CD14-positive monocyte (primary cell): ENCODE results near the gene PLCD1. TPM values are rescaled to one million over a fixed set of nuclear protein-coding genes. Genes with fewer than 3 reads are reported as not detected.
"Not testable (repeated sequence)": the region's sequence is repeated elsewhere in the genome, so short reads cannot be mapped to it uniquely, and the experiment has no call there.

Experiments
- DNase-seq, 3 donors: peaks; one replicate each; pipeline ENCODE4 v3.0.0-alpha.2; 2011 to 2022
- H2AFZ ChIP-seq: 2 replicates; pipeline ENCODE4 v1.6.0; 2012; ENCODE audit warnings: mild to moderate bottlenecking, low read depth, low read length, inconsistent platforms; ENCODE audit not compliant: insufficient read depth, poor library complexity, severe bottlenecking
- H3K27ac ChIP-seq, 2 donors: 1 replicate in 1 of 2; 2 replicates in 1 of 2; pipeline ENCODE4 v1.5.1; 2012 to 2013; ENCODE audit warnings: low read length in 2 of 2, control low read depth in 1 of 2, inconsistent platforms in 1 of 2, low read depth in 1 of 2, mild to moderate bottlenecking in 1 of 2
- H3K27me3 ChIP-seq, 2 donors: one replicate each; pipeline versions ENCODE4 v1.6.0 to v1.6.1; 2011 to 2013; ENCODE audit warnings: low read length in 2 of 2; ENCODE audit not compliant: control insufficient read depth in 2 of 2, insufficient read depth in 2 of 2
- H3K36me3 ChIP-seq, 2 donors: replicated peaks in 1 of 2; 1 replicate in 1 of 2; 2 replicates in 1 of 2; pipeline versions ENCODE4 v1.5.1 to v1.6.1; 2012 to 2013; ENCODE audit warnings: low read length in 2 of 2, control low read depth in 1 of 2, inconsistent platforms in 1 of 2, mild to moderate bottlenecking in 1 of 2; ENCODE audit not compliant: insufficient read depth in 2 of 2, control insufficient read depth in 1 of 2
- H3K4me1 ChIP-seq, 2 donors: 1 replicate in 1 of 2; 2 replicates in 1 of 2; pipeline versions ENCODE4 v1.5.1 to v1.6.1; 2012 to 2013; ENCODE audit warnings: low read length in 2 of 2, control low read depth in 1 of 2, inconsistent platforms in 1 of 2, mild to moderate bottlenecking in 1 of 2, moderate library complexity in 1 of 2; ENCODE audit not compliant: insufficient read depth in 2 of 2, control insufficient read depth in 1 of 2
- H3K4me2 ChIP-seq: replicated peaks from 2 replicates; pipeline ENCODE3; 2012; ENCODE audit warnings: low read length, moderate library complexity, mild to moderate bottlenecking; ENCODE audit not compliant: poor library complexity, severe bottlenecking; ENCODE audit errors: extremely low read depth
- H3K4me3 ChIP-seq, 3 experiments: fragments of 200-600 bp in 1 of 3; sonication (generic) in 1 of 3; replicated peaks in 1 of 3; 1 replicate in 2 of 3; 2 replicates in 1 of 3; pipeline ENCODE4 v1.5.1; 2011 to 2013; ENCODE audit warnings: low read length in 3 of 3, mild to moderate bottlenecking in 3 of 3, control low read depth in 2 of 3, low read depth in 2 of 3, inconsistent platforms in 1 of 3, moderate library complexity in 1 of 3
- H3K79me2 ChIP-seq: 2 replicates; pipeline ENCODE4 v1.6.0; 2012; ENCODE audit warnings: mild to moderate bottlenecking, control low read depth, inconsistent platforms, low read length, moderate library complexity; ENCODE audit not compliant: insufficient read depth
- H3K9ac ChIP-seq: 2 replicates; pipeline ENCODE4 v1.6.0; 2017; ENCODE audit warnings: low read length, mild to moderate bottlenecking; ENCODE audit not compliant: insufficient read depth, poor library complexity, severe bottlenecking
- H3K9me3 ChIP-seq, 2 donors: replicated peaks in 1 of 2; 1 replicate in 1 of 2; 2 replicates in 1 of 2; pipeline versions ENCODE4 v1.5.1 to v1.6.1; 2012 to 2013; ENCODE audit warnings: low read length in 2 of 2, control low read depth in 1 of 2; ENCODE audit not compliant: control insufficient read depth in 1 of 2, insufficient read depth in 1 of 2
- H4K20me1 ChIP-seq: 2 replicates; pipeline ENCODE4 v1.6.0; 2012; ENCODE audit warnings: mild to moderate bottlenecking, low read length, control low read depth, moderate library complexity; ENCODE audit not compliant: insufficient read depth
- H3K27ac Mint-ChIP-seq, 7 donors: one replicate each; pipeline ENCODE4 v1.8.0; 2020; ENCODE audit warnings: mild to moderate bottlenecking in 7 of 7, mixed read lengths in 7 of 7, moderate library complexity in 6 of 7, inconsistent platforms in 2 of 7
- H3K27me3 Mint-ChIP-seq, 3 donors: one replicate each; pipeline ENCODE4 v1.8.0; 2021 to 2022; ENCODE audit warnings: low read depth in 3 of 3, mild to moderate bottlenecking in 3 of 3, mixed read lengths in 3 of 3, moderate library complexity in 3 of 3, inconsistent platforms in 1 of 3
- H3K36me3 Mint-ChIP-seq, 2 donors: one replicate each; pipeline ENCODE4 v1.8.0; 2020; ENCODE audit warnings: mixed read lengths in 2 of 2, inconsistent platforms in 1 of 2, mild to moderate bottlenecking in 1 of 2
- H3K4me1 Mint-ChIP-seq: one replicate; pipeline ENCODE4 v1.8.0; 2020; ENCODE audit warnings: mild to moderate bottlenecking, mixed read lengths
- H3K4me3 Mint-ChIP-seq, 2 donors: one replicate each; pipeline ENCODE4 v1.8.0; 2020; ENCODE audit warnings: mild to moderate bottlenecking in 2 of 2, mixed read lengths in 2 of 2, moderate library complexity in 1 of 2
- H3K9me3 Mint-ChIP-seq, 7 donors: one replicate each; pipeline ENCODE4 v1.8.0; 2020 to 2022; ENCODE audit warnings: mixed read lengths in 7 of 7, mild to moderate bottlenecking in 6 of 7, moderate library complexity in 6 of 7, inconsistent platforms in 2 of 7
- WGBS: methylation state at CpG from one replicate; pipeline ENCODE4 v1.1.5; 2013; ENCODE audit warnings: missing lambda C conversion rate; ENCODE audit not compliant: insufficient coverage; 5-methylcytosine and 5-hydroxymethylcytosine counted together
- intact Hi-C, 2 donors: fragments of 100-400 bp; cut with micrococcal nuclease; formaldehyde crosslinking; loops; one replicate each; pipeline versions ENCODE4 v1.15.0 to v1.15.1; 2023
- polyA minus RNA-seq: library from RNA; depleted of rRNA, polyadenylated mRNA; stranded (reverse); fragments of >200 nt; gene quantifications from 2 replicates; pipeline ENCODE4 v1.2.3, GENCODE V29; 2012
- polyA plus RNA-seq, 3 donors: library from polyadenylated mRNA; depleted of rRNA in 1 of 3; unstranded in 2 of 3; stranded (reverse) in 1 of 3; fragments of 300-500 nt in 2 of 3; fragments of >200 nt in 1 of 3; fragmentation: Illumina TruSeq in 2 of 3; gene quantifications; 1 replicate in 2 of 3; 2 replicates in 1 of 3; pipeline ENCODE4 v1.2.3, GENCODE V29; 2012 to 2021
- total RNA-seq, 12 experiments: library from RNA in 1 of 12; stranded (reverse) in 1 of 12; fragments of 120-200 nt in 1 of 12; gene quantifications; one replicate each; pipeline ENCODE4 v1.2.4 and lab custom pipeline; 2013 to 2026; ENCODE audit warnings: mixed read lengths in 6 of 12, inconsistent platforms in 1 of 12
- TF ChIP-seq, protein P1 (sequence below): fragments of 200-600 bp; IDR thresholded peaks from one replicate; pipeline ENCODE4 v1.8.0; 2022; ENCODE audit warnings: antibody characterized with exemption, mild to moderate bottlenecking

The PLCD1 gene
- 7.6 TPM for total RNA-seq (2013)
- polyA plus RNA-seq: 1 to 10 TPM; 4.1 to 6.4 (median 6.0) TPM
- polyA minus RNA-seq: 7.5 and 10.0 TPM in 2 replicates
- total RNA-seq (lab: John Stamatoyannopoulos, UW): 1.7 to 5.9 (median 4.0) reads per million in 11 experiments

DNA sequence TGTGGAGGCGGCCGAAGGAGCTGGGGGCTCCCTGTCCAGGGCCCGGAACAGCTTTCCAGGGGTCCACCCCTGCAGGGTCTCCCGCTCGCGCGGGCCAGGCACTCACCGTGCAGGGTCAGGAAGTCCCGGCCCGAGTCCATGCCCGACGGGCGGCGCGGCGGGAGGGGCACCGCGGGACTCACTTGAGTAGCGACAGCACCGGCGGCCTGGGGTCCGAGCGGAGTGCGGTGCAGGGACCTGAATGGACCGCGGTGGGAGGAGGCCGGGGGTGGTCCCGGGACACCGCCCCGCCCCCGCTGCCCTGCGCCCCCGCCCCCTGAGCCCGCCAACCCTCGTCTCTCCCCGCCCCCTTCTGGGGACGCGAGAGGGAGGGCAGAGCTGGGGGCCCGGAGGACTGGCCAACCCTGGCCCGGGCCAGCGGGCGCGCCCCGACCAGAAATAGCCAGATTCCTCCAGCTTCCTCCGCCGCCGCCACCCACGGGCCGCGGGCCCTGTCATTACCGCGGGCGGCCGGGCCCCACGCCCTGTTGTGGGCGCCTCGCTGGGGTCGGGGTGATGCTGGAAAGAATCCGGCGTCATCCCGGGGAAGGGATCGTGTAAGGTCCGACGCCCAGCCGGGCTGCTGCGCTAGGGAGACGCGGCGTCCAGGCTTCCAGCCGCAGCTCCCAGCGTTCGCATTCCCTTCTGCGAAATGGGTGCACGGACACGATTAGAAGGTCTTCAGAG lies at the start of gene PLCD1:
PLCD1 (minus strand) TSS at position 243 of the 726 bp plus-strand sequence; CDS start at position 140, 103 bp downstream.
- H3K9me3 Mint-ChIP-seq: peaks cover 0 to 9% (median 0%) of the 10 kb centered on the region in 7 donors
- WGBS: 3% methylated on average over 62 of the region's 75 CpGs
- H3K36me3 Mint-ChIP-seq: peaks cover 9 to 20% of the 10 kb centered on the region in 2 donors
- peak within 1 kb of the TSS; percentile 13 to 65 (median 17) for H3K4me3 ChIP-seq
- peaks cover 46 to 58% (median 55%) of the 10 kb centered on the region in 3 donors for H3K27me3 Mint-ChIP-seq
- TF ChIP-seq, protein P1, sequence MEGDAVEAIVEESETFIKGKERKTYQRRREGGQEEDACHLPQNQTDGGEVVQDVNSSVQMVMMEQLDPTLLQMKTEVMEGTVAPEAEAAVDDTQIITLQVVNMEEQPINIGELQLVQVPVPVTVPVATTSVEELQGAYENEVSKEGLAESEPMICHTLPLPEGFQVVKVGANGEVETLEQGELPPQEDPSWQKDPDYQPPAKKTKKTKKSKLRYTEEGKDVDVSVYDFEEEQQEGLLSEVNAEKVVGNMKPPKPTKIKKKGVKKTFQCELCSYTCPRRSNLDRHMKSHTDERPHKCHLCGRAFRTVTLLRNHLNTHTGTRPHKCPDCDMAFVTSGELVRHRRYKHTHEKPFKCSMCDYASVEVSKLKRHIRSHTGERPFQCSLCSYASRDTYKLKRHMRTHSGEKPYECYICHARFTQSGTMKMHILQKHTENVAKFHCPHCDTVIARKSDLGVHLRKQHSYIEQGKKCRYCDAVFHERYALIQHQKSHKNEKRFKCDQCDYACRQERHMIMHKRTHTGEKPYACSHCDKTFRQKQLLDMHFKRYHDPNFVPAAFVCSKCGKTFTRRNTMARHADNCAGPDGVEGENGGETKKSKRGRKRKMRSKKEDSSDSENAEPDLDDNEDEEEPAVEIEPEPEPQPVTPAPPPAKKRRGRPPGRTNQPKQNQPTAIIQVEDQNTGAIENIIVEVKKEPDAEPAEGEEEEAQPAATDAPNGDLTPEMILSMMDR: no peak
- DNase-seq: peak in 2 of 3 donors; percentile 39 to 57
- no peaks in the 10 kb centered on the region for H3K36me3 ChIP-seq
- peaks cover 33 to 36% of the 10 kb centered on the region in 2 donors for H3K4me1 ChIP-seq
- intact Hi-C loops: no loop called here
- H3K27me3 ChIP-seq: peaks cover 16 to 55% of the 10 kb centered on the region in 2 donors
- no peak within 1 kb of the TSS for H3K27ac ChIP-seq
- H3K27ac Mint-ChIP-seq: peak within 1 kb of the TSS in 3 of 7 donors; percentile 54 to 78 (median 72)
- H2AFZ ChIP-seq: peak within 1 kb of the TSS; percentile 78
- peak within 1 kb of the TSS; percentile 74 for H3K4me2 ChIP-seq
- H3K4me1 Mint-ChIP-seq: peaks cover 28% of the 10 kb centered on the region
- H3K9ac ChIP-seq: peak within 1 kb of the TSS; percentile 28
- H3K4me3 Mint-ChIP-seq: peak within 1 kb of the TSS; percentile 54 to 80
- no peaks in the 10 kb centered on the region for H3K9me3 ChIP-seq
- H3K79me2 ChIP-seq: no peaks in the 10 kb centered on the region
- H4K20me1 ChIP-seq: no peaks in the 10 kb centered on the region

DNA sequence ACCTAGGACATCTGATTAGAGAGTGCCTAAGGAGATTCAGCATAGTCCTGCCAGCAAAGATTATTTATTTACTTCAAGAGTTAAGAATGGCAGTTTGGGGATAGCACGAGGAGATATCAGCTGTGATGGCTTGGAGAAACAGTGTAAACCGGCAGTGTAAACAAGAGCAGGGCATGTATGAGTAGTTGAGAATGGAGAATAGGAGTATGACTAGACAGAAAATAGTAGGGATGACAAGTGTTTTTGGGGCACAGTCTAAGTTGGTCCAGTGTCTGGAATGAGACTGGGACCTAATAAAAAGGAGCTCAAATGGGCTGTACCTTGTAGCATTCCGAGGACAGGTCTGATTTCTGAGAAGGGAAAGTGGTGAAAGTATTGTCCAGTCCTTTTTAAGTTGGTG lies 47.6 kb upstream of the PLCD1 start:
- H3K36me3 Mint-ChIP-seq, intact Hi-C loops, H2AFZ ChIP-seq, H3K27me3 ChIP-seq, H3K27ac Mint-ChIP-seq, H3K9me3 ChIP-seq, H3K27me3 Mint-ChIP-seq, H3K79me2 ChIP-seq, H3K27ac ChIP-seq, DNase-seq, H3K36me3 ChIP-seq, H3K4me1 Mint-ChIP-seq, H3K4me1 ChIP-seq, H3K9ac ChIP-seq, H3K4me2 ChIP-seq, H4K20me1 ChIP-seq, H3K4me3 Mint-ChIP-seq, H3K4me3 ChIP-seq, H3K9me3 Mint-ChIP-seq: not testable (repeated sequence)
- 100% methylated on average over 1 of the region's 3 CpGs for whole genome bisulfite sequencing
